Astrocyte (in vitro differentiated cells and primary cell): Measurements from ENCODE around the gene MYH15. TPM values are rescaled to one million over a fixed set of nuclear protein-coding genes. Genes with fewer than 3 reads are reported as not detected.

Source experiments
- DNase-seq: peaks from one replicate; pipeline ENCODE4 v3.0.0-alpha.2; 2010; ENCODE audit warnings: low read depth
- FAIRE-seq: peaks from 2 replicates; lab custom pipeline; 2011; peaks lifted over from hg19 to GRCh38; lab: Jason Lieb, UNC
- H2AFZ ChIP-seq: 2 replicates; pipeline ENCODE4 v1.6.0; 2012; ENCODE audit warnings: low read depth, low read length, inconsistent platforms
- H3K27ac ChIP-seq: 2 replicates; pipeline ENCODE4 v1.5.1; 2011; ENCODE audit warnings: low read depth, low read length, inconsistent platforms
- H3K27me3 ChIP-seq: 2 replicates; pipeline ENCODE4 v1.6.0; 2011; ENCODE audit warnings: low read length, inconsistent platforms; ENCODE audit not compliant: insufficient read depth
- H3K36me3 ChIP-seq: 2 replicates; pipeline ENCODE4 v1.5.1; 2011; ENCODE audit warnings: low read length, inconsistent platforms; ENCODE audit not compliant: insufficient read depth
- H3K4me1 ChIP-seq: 2 replicates; pipeline ENCODE4 v1.5.1; 2011; ENCODE audit warnings: low read length, inconsistent platforms; ENCODE audit not compliant: insufficient read depth
- H3K4me2 ChIP-seq: 2 replicates; pipeline ENCODE4 v1.6.0; 2012; ENCODE audit warnings: low read length, inconsistent platforms
- H3K4me3 ChIP-seq: 2 replicates; pipeline ENCODE4 v1.5.1; 2011; ENCODE audit warnings: low read depth, mild to moderate bottlenecking, low read length, inconsistent platforms; ENCODE audit not compliant: insufficient read depth
- H3K79me2 ChIP-seq: 2 replicates; pipeline ENCODE4 v1.6.0; 2012; ENCODE audit warnings: mild to moderate bottlenecking, low read length, inconsistent platforms; ENCODE audit not compliant: insufficient read depth
- H3K9ac ChIP-seq: 2 replicates; pipeline ENCODE4 v1.6.0; 2012; ENCODE audit warnings: mild to moderate bottlenecking, low read length, inconsistent platforms
- H3K9me3 ChIP-seq: 2 replicates; pipeline ENCODE4 v1.5.1; 2012; ENCODE audit warnings: low read depth, mild to moderate bottlenecking, low read length, inconsistent platforms; ENCODE audit not compliant: insufficient read depth
- H4K20me1 ChIP-seq: 2 replicates; pipeline ENCODE4 v1.6.0; 2012; ENCODE audit warnings: low read length, inconsistent platforms; ENCODE audit not compliant: insufficient read depth
- H3K27ac Mint-ChIP-seq: one replicate; pipeline ENCODE4 v1.8.0; 2021; ENCODE audit warnings: mild to moderate bottlenecking, mixed read lengths; ENCODE audit not compliant: unreplicated experiment
- H3K27me3 Mint-ChIP-seq: one replicate; pipeline ENCODE4 v1.8.0; 2021; ENCODE audit warnings: low read depth, mixed read lengths; ENCODE audit not compliant: unreplicated experiment
- H3K36me3 Mint-ChIP-seq: one replicate; pipeline ENCODE4 v1.8.0; 2021; ENCODE audit warnings: low read depth, mixed read lengths; ENCODE audit not compliant: unreplicated experiment
- H3K4me1 Mint-ChIP-seq: one replicate; pipeline ENCODE4 v1.8.0; 2021; ENCODE audit warnings: low read depth, mixed read lengths; ENCODE audit not compliant: unreplicated experiment
- H3K4me3 Mint-ChIP-seq: one replicate; pipeline ENCODE4 v1.8.0; 2021; ENCODE audit warnings: mild to moderate bottlenecking, moderate library complexity, mixed read lengths; ENCODE audit not compliant: unreplicated experiment
- H3K9me3 Mint-ChIP-seq: one replicate; pipeline ENCODE4 v1.8.0; 2021; ENCODE audit warnings: mild to moderate bottlenecking, mixed read lengths; ENCODE audit not compliant: unreplicated experiment
- EZH2 ChIP-seq: IDR thresholded peaks from 2 replicates; pipeline ENCODE4 v1.6.1; 2012; ENCODE audit warnings: mild to moderate bottlenecking, low read length, inconsistent platforms; ENCODE audit not compliant: insufficient read depth
- total RNA-seq: library from RNA; stranded (reverse); gene quantifications from 2 replicates; pipeline ENCODE4 v1.2.1, GENCODE V29; 2021
- TF ChIP-seq, protein P1 (sequence below): IDR thresholded peaks from 2 replicates; pipeline ENCODE4 v1.5.1; 2011; ENCODE audit warnings: low read depth, mild to moderate bottlenecking, inconsistent platforms, low read length, moderate library complexity; ENCODE audit not compliant: insufficient read depth

MYH15 gene
- total RNA-seq, 1 donor from 2014 or later, result 0.59 TPM

DNA sequence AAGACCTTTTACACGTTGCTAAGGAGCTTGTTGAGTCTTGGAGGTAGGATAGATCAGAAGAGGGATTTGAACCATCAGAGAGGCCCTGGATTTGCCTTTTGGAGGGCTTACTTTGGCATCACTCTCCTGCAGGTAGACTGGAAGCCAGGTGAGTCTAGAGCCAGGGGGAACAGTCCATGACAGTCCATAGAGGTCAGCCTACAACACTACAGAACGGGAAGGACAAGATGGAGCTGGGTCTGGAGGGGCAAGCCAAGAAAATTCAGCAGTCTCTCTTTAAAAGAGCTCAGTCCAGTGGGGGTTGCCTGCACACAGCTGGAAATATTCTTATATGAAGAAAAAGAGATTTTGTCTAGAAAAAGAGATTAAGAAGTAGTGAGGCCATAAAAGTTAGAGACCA is 153.4 kb downstream of the MYH15 start:
- Histone ChIP-seq H3K4me3 (no peak overlapping the region), H3K4me1 (no peaks in the 10 kb centered on the region), H3K36me3 (no peaks in the 10 kb centered on the region), H3K9ac (no peak overlapping the region), H3K9me3 (no peaks in the 10 kb centered on the region), H2AFZ (no peak overlapping the region), H4K20me1 (no peaks in the 10 kb centered on the region), H3K27me3 (no peaks in the 10 kb centered on the region), H3K79me2 (no peaks in the 10 kb centered on the region), H3K27ac (no peak overlapping the region), H3K4me2 (no peak overlapping the region)
- no peaks in the 10 kb centered on the region for H3K36me3 Mint-ChIP-seq
- peaks cover 2% of the 10 kb centered on the region for H3K27me3 Mint-ChIP-seq
- no peaks in the 10 kb centered on the region for H3K4me1 Mint-ChIP-seq
- H3K9me3 Mint-ChIP-seq, result no peaks in the 10 kb centered on the region
- FAIRE-seq (no peak), DNase-seq (no peak)
- TF ChIP-seq EZH2, result no peak
- TF ChIP-seq, protein P1, sequence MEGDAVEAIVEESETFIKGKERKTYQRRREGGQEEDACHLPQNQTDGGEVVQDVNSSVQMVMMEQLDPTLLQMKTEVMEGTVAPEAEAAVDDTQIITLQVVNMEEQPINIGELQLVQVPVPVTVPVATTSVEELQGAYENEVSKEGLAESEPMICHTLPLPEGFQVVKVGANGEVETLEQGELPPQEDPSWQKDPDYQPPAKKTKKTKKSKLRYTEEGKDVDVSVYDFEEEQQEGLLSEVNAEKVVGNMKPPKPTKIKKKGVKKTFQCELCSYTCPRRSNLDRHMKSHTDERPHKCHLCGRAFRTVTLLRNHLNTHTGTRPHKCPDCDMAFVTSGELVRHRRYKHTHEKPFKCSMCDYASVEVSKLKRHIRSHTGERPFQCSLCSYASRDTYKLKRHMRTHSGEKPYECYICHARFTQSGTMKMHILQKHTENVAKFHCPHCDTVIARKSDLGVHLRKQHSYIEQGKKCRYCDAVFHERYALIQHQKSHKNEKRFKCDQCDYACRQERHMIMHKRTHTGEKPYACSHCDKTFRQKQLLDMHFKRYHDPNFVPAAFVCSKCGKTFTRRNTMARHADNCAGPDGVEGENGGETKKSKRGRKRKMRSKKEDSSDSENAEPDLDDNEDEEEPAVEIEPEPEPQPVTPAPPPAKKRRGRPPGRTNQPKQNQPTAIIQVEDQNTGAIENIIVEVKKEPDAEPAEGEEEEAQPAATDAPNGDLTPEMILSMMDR, result no peak
- no peak overlapping the region for H3K4me3 Mint-ChIP-seq
- no peak overlapping the region for H3K27ac Mint-ChIP-seq

DNA sequence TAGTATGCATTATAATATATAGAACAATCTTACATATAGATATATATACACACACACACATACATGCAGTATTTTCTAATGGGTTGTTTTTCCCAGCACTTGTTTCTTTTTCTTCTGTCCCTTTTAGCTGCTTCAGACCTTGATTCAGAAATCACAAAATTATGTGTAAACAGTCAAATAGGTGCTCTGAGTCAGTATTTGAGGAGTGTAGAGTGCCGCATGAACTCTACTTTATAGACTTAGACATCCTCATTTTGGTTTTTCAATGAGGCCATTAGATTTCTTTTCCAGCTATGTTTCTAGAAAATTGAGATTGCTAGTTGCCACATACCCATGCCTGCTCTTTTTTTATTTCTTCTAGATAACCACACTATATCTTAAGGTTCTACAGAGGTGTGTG is 155.8 kb downstream of the MYH15 start:
- Mint-ChIP-seq H3K9me3 (no peaks in the 10 kb centered on the region), H3K36me3 (no peaks in the 10 kb centered on the region), H3K27ac (no peak overlapping the region), H3K27me3 (no peaks in the 10 kb centered on the region), H3K4me3 (no peak overlapping the region), H3K4me1 (no peaks in the 10 kb centered on the region)
- FAIRE-seq, result no peak
- H3K4me1 ChIP-seq, result no peaks in the 10 kb centered on the region
- no peak overlapping the region for H3K4me2 ChIP-seq
- no peaks in the 10 kb centered on the region for H4K20me1 ChIP-seq
- H3K36me3 ChIP-seq, result no peaks in the 10 kb centered on the region
- no peak overlapping the region for H2AFZ ChIP-seq
- no peak overlapping the region for H3K9ac ChIP-seq
- H3K4me3 ChIP-seq, result no peak overlapping the region
- H3K9me3 ChIP-seq, result no peaks in the 10 kb centered on the region
- DNase-seq, result no peak
- H3K27me3 ChIP-seq, result no peaks in the 10 kb centered on the region
- TF ChIP-seq EZH2, result no peak
- TF ChIP-seq, protein P1, result no peak
- no peaks in the 10 kb centered on the region for H3K79me2 ChIP-seq
- no peak overlapping the region for H3K27ac ChIP-seq

DNA sequence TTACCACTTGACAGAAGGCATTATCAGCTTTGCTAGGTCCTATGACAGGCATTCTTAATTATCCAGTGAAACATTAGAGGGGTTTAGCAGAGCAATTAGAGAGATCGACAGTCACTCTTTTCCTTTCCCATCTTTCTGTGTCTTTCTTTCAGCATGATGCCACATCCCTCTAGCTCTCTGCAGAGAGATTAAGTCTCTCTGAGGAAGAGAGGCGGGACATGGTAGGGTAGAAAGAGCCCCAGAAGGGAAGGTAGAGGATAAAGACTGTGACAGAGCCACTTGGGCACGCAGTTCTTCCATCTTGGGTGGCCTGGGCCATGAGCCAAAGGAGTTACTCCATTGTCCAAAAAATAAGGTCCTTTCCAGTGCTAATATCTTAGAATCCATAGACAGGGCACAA is 158.2 kb downstream of the MYH15 start:
- Mint-ChIP-seq H3K27me3 (no peaks in the 10 kb centered on the region), H3K4me1 (peaks cover 2% of the 10 kb centered on the region), H3K27ac (no peak overlapping the region), H3K36me3 (no peaks in the 10 kb centered on the region), H3K4me3 (no peak overlapping the region), H3K9me3 (no peaks in the 10 kb centered on the region)
- Histone ChIP-seq H3K36me3 (no peaks in the 10 kb centered on the region), H4K20me1 (no peaks in the 10 kb centered on the region), H3K4me3 (no peak overlapping the region), H3K4me2 (no peak overlapping the region), H3K9ac (no peak overlapping the region), H2AFZ (no peak overlapping the region), H3K27me3 (no peaks in the 10 kb centered on the region), H3K27ac (no peak overlapping the region), H3K4me1 (no peaks in the 10 kb centered on the region), H3K9me3 (no peaks in the 10 kb centered on the region), H3K79me2 (no peaks in the 10 kb centered on the region)
- TF ChIP-seq, protein P1, result no peak
- no peak for TF ChIP-seq EZH2
- FAIRE-seq, result no peak
- no peak for DNase-seq
